Measurements from ENCODE around the gene MAN1C1.

- TF ChIP-seq CTCF (IDR thresholded peaks at IDR 0.05; ENCODE audit: insufficient read depth, low read length, poor library complexity, severe bottlenecking) = no peak
- TF ChIP-seq EZH2phosphoT487 (conservative IDR thresholded peaks at IDR 0.05; ENCODE audit: low read length) = no peak
Observed at GRCh38 chr1:25723250-25723880, 106.8 kb downstream of the MAN1C1 start.
